ENCODE results near the gene SP2. TPM values are rescaled to one million over a fixed set of nuclear protein-coding genes. Genes with fewer than 3 reads are reported as not detected.

Gene SP2
- total RNA-seq, 1 donor from 2014 or later = 18.6 TPM

- H3K27ac Mint-ChIP-seq = peak overlapping the region; percentile 97
- H3K27me3 Mint-ChIP-seq = no peaks in the 10 kb centered on the region
- H3K9me3 Mint-ChIP-seq (ENCODE audit: low read depth) = no peaks in the 10 kb centered on the region
- no peak for TF ChIP-seq CTCF (IDR thresholded peaks at IDR 0.05; ENCODE audit: unreplicated experiment)
- H3K4me1 Mint-ChIP-seq (ENCODE audit: low read depth) = peaks cover 55% of the 10 kb centered on the region
- DNase-seq (ENCODE audit: low spot score, unreplicated experiment) = no peak
- H3K4me3 Mint-ChIP-seq (ENCODE audit: low read depth) = peak overlapping the region; percentile 80
- H3K36me3 Mint-ChIP-seq (ENCODE audit: insufficient read depth) = peaks cover 6% of the 10 kb centered on the region
Measured at GRCh38 chr17:47956791-47957590, 61.0 kb downstream of the SP2 start.

GRCh38 chr17:47957591-47958490, 61.8 kb downstream of the SP2 start, which contains the start of gene PRR15L:
Gene PRR15L, minus strand, starts transcription at chr17:47957883. Its CDS starts 4,649 bp downstream, at chr17:47953234.
- Mint-ChIP-seq H3K27me3 (no peaks in the 10 kb centered on the region), H3K4me1 (ENCODE audit: low read depth) (peaks cover 55% of the 10 kb centered on the region), H3K9me3 (ENCODE audit: low read depth) (no peaks in the 10 kb centered on the region), H3K4me3 (ENCODE audit: low read depth) (peak within 1 kb of the TSS; percentile 80), H3K27ac (peak within 1 kb of the TSS; percentile 97), H3K36me3 (ENCODE audit: insufficient read depth) (peaks cover 4% of the 10 kb centered on the region)
- peak; percentile 46 for DNase-seq (ENCODE audit: low spot score, unreplicated experiment)
- TF ChIP-seq CTCF (IDR thresholded peaks at IDR 0.05; ENCODE audit: unreplicated experiment) = no peak

GRCh38 chr17:47959825-47960655, 64.0 kb downstream of the SP2 start:
- Mint-ChIP-seq H3K4me1 (ENCODE audit: low read depth) (peaks cover 47% of the 10 kb centered on the region), H3K4me3 (ENCODE audit: low read depth) (no peak overlapping the region), H3K27ac (peak overlapping the region; percentile 87), H3K9me3 (ENCODE audit: low read depth) (no peaks in the 10 kb centered on the region), H3K36me3 (ENCODE audit: insufficient read depth) (no peaks in the 10 kb centered on the region), H3K27me3 (no peaks in the 10 kb centered on the region)
- no peak for DNase-seq (ENCODE audit: low spot score, unreplicated experiment)
- no peak for TF ChIP-seq CTCF (IDR thresholded peaks at IDR 0.05; ENCODE audit: unreplicated experiment)

- no peak for DNase-seq (ENCODE audit: low spot score, unreplicated experiment)
- Mint-ChIP-seq H3K36me3 (ENCODE audit: insufficient read depth) (no peaks in the 10 kb centered on the region), H3K4me1 (ENCODE audit: low read depth) (peaks cover 38% of the 10 kb centered on the region), H3K4me3 (ENCODE audit: low read depth) (no peak overlapping the region), H3K27me3 (no peaks in the 10 kb centered on the region), H3K27ac (no peak overlapping the region), H3K9me3 (ENCODE audit: low read depth) (no peaks in the 10 kb centered on the region)
- no peak for TF ChIP-seq CTCF (IDR thresholded peaks at IDR 0.05; ENCODE audit: unreplicated experiment)
Measured at GRCh38 chr17:47961406-47961805, 65.4 kb downstream of the SP2 start.
